Uterus (tissue), 2 donors: ENCODE results near the gene CRIP1.

ENCODE experiments used
- CTCF ChIP-seq, 4 experiments: fragments of 200-600 bp in 2 of 4; fragments of 450-650 bp in 2 of 4; sonication (generic) in 2 of 4; IDR thresholded peaks; one replicate each; pipeline ENCODE4 v1.5.1; 2016 to 2019; ENCODE audit warnings: antibody characterized with exemption in 4 of 4, mild to moderate bottlenecking in 2 of 4, moderate library complexity in 1 of 4
- POLR2A ChIP-seq, 2 donors: fragments of 450-650 bp; IDR thresholded peaks; one replicate each; pipeline ENCODE4 v1.6.1; 2016; ENCODE audit warnings: antibody characterized with exemption in 2 of 2, mild to moderate bottlenecking in 1 of 2, moderate library complexity in 1 of 2

GRCh38 chr14:105496831-105497591 lies 10.3 kb downstream of the CRIP1 start:
- no peak for TF ChIP-seq POLR2A (IDR thresholded peaks at IDR 0.05)
- no peak for TF ChIP-seq CTCF (IDR thresholded peaks at IDR 0.05)
